Activated gamma-delta T cell treated with anti-CD3 and anti-CD28 coated beads, Interleukin-2, amount 50 U/mL, for 16 hours (primary cell): Measurements from ENCODE around the gene SLC9A8.
"Not testable (repeated sequence)": the region's sequence is repeated elsewhere in the genome, so short reads cannot be mapped to it uniquely, and the experiment has no call there.

ENCODE experiments used
- DNase-seq: peaks from one replicate; pipeline ENCODE4 v3.0.0-alpha.2; 2020; ENCODE audit warnings: low read depth

Gene SLC9A8

GRCh38 chr20:49850463-49851230 is 38.0 kb downstream of the SLC9A8 start:
- no peak for DNase-seq

GRCh38 chr20:49851231-49851705 is 38.6 kb downstream of the SLC9A8 start:
- no peak for DNase-seq

DNA sequence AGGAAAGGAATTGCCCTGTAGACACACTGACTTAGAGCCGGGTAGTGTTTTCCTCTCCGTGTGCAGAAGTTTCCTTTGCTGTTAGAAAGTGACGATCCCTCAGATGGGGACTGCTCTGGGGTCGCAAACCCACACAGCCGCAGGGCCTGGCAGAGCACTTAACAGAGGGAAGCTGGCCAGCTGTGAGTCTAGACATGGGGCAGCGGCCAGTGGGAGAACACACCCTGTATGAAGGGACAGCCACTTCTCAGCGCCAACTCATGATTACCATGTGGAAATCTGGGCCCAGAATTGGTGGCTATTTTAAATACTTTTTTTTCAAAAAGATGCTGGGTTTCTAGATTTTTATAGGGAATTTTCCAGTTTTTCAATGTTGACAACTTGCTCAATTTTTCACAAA is 39.4 kb downstream of the SLC9A8 start:
- DNase-seq = no peak

GRCh38 chr20:49852522-49853080 is 40.0 kb downstream of the SLC9A8 start:
- DNase-seq = no peak

DNA sequence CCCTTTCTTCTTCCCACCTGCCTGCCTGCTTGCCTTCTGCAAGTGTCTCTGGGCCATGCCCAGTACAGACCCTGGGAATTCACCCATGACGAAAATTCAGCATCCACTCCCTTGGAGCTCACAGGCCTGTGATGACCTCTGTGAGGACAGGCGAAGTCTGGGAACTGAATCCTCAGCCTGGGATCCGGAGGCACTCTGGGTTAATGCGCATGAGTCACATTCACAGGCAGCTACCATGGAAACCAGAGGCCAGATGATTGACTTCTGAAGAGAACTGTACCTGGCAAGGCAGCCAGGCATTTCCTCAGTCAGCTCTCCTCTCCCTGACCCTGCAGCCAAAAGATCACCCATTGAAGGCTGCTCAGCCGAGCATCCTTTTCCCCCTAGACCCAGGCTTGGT is 41.0 kb downstream of the SLC9A8 start:
- no peak for DNase-seq

DNA sequence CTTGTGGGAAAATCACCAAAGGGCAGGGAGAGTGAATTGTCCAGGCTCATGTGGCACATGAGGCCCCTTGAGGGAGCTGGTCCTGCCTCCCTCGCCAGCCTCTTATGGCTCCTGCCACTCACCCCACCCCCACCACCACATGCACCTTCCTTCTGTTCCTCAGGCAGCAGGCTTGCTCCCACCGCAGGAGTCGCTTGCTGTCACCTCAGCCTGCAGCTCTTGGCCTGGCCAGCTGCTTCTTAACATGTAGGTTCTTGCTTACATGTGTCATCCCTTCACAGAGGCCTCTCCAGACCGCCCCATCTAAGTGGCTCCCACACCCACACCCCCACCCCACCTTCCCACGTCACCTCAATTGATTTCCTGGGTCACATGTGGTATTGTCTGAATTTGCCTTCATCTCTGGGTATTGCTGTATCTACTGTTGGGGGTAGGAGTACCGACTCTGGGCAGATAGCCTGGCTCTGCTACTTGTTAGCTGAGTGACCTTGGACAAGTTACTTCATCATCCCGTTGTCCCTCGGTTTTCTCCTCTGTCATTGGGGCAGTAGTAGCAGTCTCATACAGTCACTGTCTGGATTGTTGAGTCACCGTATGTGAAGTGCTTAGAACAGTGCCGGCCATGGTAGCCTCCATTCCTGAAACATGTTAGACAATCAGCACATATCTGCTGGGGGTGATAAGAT is 41.7 kb downstream of the SLC9A8 start:
- no peak for DNase-seq

DNA sequence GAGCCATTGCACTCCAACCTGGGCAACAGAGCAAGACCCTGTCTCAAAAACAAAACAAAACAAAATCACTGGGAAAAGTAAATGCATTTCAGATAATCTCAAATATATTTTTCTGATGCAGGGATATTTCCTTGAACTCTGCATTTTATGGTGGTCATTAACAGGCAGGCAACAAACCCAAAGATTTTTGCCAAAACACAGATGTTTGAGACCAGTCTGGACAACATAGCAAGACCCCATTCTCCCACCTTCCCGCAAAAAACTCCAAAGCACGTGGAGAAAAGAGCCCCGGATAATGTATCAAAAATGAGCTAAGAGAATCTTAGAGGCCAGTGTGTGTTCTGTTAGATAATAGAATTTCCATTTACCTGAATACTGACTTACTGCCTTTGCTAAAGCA is 44.3 kb downstream of the SLC9A8 start:
- no peak for DNase-seq

DNA sequence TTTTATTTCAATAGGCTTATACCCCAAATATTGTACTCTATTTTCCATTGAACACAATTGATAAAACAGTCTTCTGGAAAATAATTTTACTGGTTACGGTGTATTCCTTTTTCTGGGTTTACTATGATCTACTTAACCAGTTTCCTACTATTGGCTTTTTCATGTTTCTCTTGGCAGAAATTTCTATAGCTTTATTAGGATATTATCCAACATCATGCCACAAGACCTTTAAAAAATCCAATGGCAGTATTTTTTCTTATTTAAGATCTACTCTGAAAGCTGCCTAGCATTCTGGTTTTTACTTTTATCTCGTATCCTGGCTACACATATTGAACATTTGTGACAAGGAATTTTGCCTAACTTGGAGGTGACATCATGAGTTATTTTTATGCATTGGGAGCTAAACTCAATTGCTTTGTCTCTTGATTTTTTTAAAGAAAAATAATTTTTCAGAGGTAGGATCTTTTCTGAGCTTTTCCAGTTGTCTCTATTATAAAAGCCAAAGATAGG is 45.5 kb downstream of the SLC9A8 start:
- DNase-seq = no peak

DNA sequence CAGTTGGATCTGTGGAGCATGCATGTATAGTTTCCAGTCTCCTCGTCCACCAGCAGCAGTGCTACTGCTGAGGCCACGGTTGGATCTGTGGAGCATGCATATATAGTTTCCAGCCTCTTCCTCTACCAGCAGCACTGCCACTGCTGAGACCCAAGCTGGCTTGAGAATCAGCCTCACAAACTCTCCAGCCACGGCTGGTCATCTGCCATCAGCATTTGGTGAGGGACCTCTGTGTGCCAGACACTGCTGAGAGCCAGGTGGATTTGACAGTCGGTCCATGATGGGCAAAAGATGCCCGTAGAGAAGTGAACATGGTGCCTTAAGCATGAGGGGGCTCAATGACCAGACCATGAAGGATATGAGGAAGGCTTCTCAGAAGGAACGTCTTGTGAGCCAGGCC is 46.4 kb downstream of the SLC9A8 start:
- DNase-seq = no peak

- no peak for DNase-seq
Observed at GRCh38 chr20:49859807-49860206, 47.2 kb downstream of the SLC9A8 start.

DNA sequence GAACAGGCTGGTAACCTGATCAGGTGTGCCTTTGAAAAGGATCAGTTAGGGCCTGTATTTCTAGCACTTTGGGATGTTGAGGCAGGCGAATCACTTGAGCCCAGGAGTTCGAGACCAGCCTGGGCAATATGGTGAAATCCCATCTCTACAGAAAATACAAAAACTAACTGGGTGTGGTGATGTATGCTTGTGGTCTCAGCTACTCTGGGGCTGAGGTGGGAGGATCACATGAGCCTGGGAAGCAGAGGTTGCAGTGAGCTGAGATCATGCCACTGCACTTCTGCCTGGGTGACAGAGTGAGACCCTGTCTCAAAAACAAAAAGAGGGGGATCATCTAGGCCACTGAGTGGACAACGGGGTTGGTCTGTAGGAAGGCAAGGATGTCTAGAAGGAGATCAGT is 48.6 kb downstream of the SLC9A8 start:
- not testable (repeated sequence) for DNase-seq

DNA sequence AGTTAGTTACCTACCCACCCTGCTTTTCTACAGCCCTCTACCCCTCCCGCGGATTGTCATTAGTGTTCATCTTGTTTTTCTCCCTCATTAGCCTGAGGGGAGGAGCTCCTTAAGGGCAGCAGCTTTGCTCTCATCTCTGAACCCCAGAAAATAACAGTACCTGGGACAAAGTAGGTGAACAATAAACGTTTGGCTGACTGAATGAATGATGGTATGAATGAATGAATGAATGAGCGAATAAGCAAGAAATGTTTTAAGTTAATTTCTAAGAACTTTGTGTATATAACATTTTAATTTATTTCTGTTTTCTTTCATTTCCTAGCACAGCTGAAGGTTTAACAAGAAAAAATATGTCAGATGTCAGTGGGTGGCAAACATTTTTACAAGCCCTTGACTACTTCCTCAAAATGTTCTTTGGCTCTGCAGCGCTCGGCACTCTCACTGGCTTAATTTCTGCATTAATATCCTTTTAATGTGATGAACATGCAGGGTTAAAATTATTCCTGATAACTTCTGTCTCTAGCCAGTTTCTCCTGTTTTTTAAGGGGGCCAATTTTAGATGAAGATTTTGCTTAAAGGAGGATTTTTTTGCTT is 50.1 kb downstream of the SLC9A8 start:
- DNase-seq = no peak

- DNase-seq = no peak
Observed at GRCh38 chr20:49863666-49864065, 51.0 kb downstream of the SLC9A8 start.

DNA sequence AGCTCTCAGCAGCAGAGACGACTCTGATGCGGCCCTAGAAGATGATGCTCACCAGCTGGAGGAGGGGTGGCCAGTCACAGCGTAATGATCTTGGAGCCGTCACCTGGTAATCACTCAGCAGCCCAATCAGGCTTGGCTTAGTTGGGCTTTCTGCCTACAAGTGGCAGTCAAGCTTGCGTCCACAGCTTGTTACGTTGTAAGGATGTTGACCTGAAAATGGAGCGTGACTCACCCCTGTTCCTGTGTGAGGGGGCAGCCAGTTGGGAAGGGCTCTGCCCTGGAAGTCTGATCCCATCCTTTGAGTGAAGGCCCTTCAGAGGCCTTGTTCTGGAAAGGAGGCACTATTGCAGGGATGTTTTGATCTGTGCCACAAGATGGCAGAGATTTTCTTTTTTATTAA is 52.9 kb downstream of the SLC9A8 start:
- DNase-seq = no peak

GRCh38 chr20:49866051-49866450 is 53.4 kb downstream of the SLC9A8 start:
- DNase-seq = no peak

DNA sequence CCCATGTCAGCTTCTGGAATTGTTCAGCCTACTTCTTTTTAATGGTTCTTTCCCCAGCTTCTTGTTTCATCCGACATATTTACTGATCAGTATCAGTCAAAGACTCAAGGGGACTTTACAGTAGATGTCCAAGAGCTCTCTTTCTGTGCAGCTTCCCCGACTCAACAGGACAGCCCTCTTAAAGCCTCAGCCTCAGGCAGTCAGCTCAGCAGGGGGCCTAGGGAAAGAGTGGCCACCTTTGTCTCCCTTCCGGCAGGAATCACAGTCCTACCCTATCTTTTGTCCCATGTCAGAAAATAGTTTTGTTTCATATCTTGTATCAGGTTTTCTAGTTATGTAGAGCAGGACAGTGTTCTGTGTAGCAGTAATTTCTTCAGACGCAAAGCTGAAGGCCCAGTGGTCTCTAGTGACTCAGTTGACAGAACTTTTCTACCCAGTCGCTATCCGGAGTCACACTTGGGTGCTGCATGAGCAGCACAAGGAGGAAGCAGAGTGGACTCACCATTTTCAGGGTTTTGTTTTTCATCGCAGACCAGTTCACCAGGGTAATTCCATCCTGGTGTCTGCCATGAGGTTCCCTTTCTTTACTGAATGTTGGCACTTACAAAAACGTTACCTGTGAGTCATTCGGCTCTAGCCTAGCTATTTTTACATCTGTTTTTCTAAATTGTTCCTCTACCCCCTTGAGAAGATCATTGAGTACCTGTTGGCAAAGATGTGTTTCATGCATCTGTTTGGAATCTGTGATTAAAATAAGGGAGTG is 55.0 kb downstream of the SLC9A8 start:
- no peak for DNase-seq

DNA sequence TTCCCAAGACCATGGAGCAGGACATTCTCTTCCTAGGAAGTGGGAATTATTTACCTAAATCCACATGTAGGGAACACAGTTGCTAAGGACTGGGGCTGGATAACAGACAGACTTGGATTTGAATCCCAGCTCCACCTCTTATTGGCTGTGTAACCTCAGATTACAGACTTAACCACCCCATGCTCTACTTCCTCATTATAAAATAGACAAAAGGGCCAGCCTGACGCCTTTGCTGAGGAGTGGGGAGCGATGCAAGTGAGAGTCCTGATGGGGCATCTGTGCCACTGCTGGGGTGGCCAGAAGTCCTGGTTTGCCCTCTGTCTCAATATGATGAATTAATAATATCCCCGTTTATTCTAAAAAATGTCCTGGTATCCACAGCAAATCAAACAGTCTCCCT is 55.9 kb downstream of the SLC9A8 start:
- DNase-seq = no peak

GRCh38 chr20:49868964-49869363 is 56.3 kb downstream of the SLC9A8 start:
- no peak for DNase-seq

DNA sequence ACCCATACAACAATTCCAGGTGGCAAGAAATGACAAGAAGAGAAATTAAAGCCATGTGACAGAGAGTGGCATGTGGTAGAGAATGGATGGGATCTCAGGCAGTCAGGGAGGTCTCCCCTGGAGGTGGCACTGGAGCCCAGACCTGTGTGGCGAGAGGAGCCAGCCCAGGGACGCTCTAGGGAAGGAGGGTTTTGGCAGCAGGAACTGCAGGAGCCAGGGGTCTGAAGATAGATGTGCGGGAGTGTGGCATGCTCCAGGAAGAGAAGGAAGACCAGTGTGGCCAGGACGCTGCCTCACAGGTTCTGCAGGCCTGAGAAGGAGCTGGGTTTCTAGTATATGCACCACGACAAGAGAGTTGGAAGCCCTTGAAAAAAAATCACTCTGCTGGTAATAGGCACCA is 57.6 kb downstream of the SLC9A8 start:
- DNase-seq = no peak

GRCh38 chr20:49871391-49871948 is 58.8 kb downstream of the SLC9A8 start:
- DNase-seq = no peak

- DNase-seq = no peak
Observed at GRCh38 chr20:49872056-49872455, 59.4 kb downstream of the SLC9A8 start.

- no peak for DNase-seq
Observed at GRCh38 chr20:49874696-49875095, 62.1 kb downstream of the SLC9A8 start.
